ENCODE measurements around the gene SLC4A4.

- no peak for TF ChIP-seq CTCF (IDR thresholded peaks at IDR 0.05; ENCODE audit: insufficient read depth, low read length, poor library complexity, severe bottlenecking)
- TF ChIP-seq EZH2phosphoT487 (conservative IDR thresholded peaks at IDR 0.05; ENCODE audit: low read length), result no peak
These were observed 48.7 kb upstream of the SLC4A4 start for GRCh38 chr4:71290074-71290473.
